Kidney epithelial cell (primary cell): ENCODE measurements around the gene GBGT1. TPM values are rescaled to one million over a fixed set of nuclear protein-coding genes. Genes with fewer than 3 reads are reported as not detected.

Experiments
- DNase-seq: peaks from one replicate; pipeline ENCODE4 v3.0.0-alpha.2; 2010; ENCODE audit warnings: low read depth
- H3K27me3 ChIP-seq: 2 replicates; pipeline ENCODE4 v1.6.0; 2011; ENCODE audit warnings: low read length; ENCODE audit not compliant: control insufficient read depth, insufficient read depth
- H3K36me3 ChIP-seq: 2 replicates; pipeline ENCODE4 v1.5.1; 2011; ENCODE audit warnings: low read length; ENCODE audit not compliant: control insufficient read depth, insufficient read depth
- H3K4me3 ChIP-seq: 2 replicates; pipeline ENCODE4 v1.5.1; 2011; ENCODE audit warnings: low read depth, mild to moderate bottlenecking, control low read depth, low read length
- CTCF ChIP-seq: IDR thresholded peaks from 2 replicates; pipeline ENCODE4 v1.5.1; 2011; ENCODE audit warnings: mild to moderate bottlenecking, moderate library complexity, low read length, control low read depth, inconsistent platforms; ENCODE audit not compliant: insufficient read depth, poor library complexity, severe bottlenecking
- total RNA-seq: library from RNA; depleted of rRNA; stranded (reverse); fragments of >200 nt; gene quantifications from 2 replicates; pipeline ENCODE4 v1.2.3, GENCODE V29; 2015

GBGT1 gene
- total RNA-seq, 1 donor from 2014 or later, result 12.4 TPM

GRCh38 chr9:133115604-133116345, 47.9 kb downstream of the GBGT1 start:
- DNase-seq, result no peak
- no peak for TF ChIP-seq CTCF
- peaks cover 1% of the 10 kb centered on the region for H3K36me3 ChIP-seq
- no peak overlapping the region for H3K4me3 ChIP-seq
- H3K27me3 ChIP-seq, result no peaks in the 10 kb centered on the region

GRCh38 chr9:133114886-133115603, 48.7 kb downstream of the GBGT1 start:
- DNase-seq, result no peak
- Histone ChIP-seq H3K36me3 (peaks cover 1% of the 10 kb centered on the region), H3K4me3 (no peak overlapping the region), H3K27me3 (no peaks in the 10 kb centered on the region)
- no peak for TF ChIP-seq CTCF

- no peak for DNase-seq
- H3K27me3 ChIP-seq, result no peaks in the 10 kb centered on the region
- peaks cover 3% of the 10 kb centered on the region for H3K36me3 ChIP-seq
- H3K4me3 ChIP-seq, result no peak overlapping the region
- TF ChIP-seq CTCF, result no peak
Measured at GRCh38 chr9:133113949-133114885, 49.5 kb downstream of the GBGT1 start.

- Histone ChIP-seq H3K36me3 (peaks cover 5% of the 10 kb centered on the region), H3K27me3 (no peaks in the 10 kb centered on the region), H3K4me3 (no peak overlapping the region)
- DNase-seq, result no peak
- TF ChIP-seq CTCF, result no peak
Measured at GRCh38 chr9:133113163-133113948, 50.4 kb downstream of the GBGT1 start.

- no peak for DNase-seq
- Histone ChIP-seq H3K4me3 (no peak overlapping the region), H3K27me3 (no peaks in the 10 kb centered on the region), H3K36me3 (peaks cover 7% of the 10 kb centered on the region)
- TF ChIP-seq CTCF, result no peak
Measured at GRCh38 chr9:133112663-133113026, 51.1 kb downstream of the GBGT1 start.
